Activated CD4-positive, CD25-positive, alpha-beta regulatory T cell treated with anti-CD3 and anti-CD28 coated beads, Interleukin-2, amount 50 U/mL, for 72 hours (primary cell): Measurements from ENCODE around the gene CPVL.

ENCODE experiments used
- DNase-seq: peaks from one replicate; pipeline ENCODE4 v3.0.0; 2021

Gene CPVL

DNA sequence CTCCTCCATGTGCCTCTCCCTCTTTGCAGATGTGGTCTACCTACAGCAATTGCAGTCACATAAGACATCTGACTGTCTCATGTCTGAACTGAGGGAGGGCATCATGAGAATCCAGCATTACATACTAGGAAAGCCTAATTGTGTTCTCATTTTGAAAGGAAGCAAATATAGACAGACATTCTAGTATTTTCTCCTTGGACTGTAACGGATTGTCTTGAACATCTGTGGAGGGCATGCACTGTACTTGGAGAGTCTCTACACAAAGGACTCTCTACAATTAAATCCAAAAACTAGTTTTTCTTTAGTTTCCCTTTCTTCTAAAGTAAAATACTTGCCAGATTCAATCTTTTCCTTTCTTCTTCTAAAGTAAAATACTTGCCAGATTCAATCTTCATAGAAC is 153.5 kb downstream of the CPVL start:
- DNase-seq: no peak

DNA sequence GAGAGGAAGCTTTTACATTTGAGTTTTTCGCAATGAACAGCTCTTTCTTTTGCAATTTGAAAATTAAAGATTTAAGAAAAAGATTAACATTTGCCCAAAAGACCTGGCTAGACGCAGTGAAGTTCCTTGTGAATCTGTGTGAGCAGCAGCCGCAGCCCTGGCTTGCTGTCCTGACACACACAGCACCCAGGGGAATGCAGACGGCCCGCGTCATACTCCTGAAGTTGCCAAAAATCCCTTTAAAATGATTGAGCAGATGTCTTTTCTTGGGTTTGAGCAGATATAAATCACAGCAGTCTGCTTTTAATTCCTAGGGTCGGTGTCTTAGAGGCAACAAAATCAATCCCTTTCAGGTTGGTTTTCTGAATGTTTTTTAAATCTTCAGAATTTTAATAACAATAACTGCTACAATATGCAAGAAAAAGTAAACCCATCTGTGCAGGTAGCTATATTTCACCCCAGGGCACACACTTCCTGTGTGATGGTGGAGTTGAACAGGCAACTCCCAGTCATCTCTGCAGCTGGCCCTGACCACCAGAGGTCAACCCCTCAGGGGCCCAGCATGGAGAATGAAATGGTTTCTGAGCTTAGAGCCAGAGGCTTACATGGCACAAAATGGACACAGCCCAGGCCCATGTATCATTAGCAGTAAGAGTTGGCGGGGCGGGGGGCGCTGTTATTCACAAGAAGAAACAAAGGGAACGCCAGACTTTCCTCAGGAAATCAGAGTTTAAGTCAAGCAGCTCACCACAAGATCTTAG is 156.0 kb downstream of the CPVL start:
- DNase-seq: no peak

DNA sequence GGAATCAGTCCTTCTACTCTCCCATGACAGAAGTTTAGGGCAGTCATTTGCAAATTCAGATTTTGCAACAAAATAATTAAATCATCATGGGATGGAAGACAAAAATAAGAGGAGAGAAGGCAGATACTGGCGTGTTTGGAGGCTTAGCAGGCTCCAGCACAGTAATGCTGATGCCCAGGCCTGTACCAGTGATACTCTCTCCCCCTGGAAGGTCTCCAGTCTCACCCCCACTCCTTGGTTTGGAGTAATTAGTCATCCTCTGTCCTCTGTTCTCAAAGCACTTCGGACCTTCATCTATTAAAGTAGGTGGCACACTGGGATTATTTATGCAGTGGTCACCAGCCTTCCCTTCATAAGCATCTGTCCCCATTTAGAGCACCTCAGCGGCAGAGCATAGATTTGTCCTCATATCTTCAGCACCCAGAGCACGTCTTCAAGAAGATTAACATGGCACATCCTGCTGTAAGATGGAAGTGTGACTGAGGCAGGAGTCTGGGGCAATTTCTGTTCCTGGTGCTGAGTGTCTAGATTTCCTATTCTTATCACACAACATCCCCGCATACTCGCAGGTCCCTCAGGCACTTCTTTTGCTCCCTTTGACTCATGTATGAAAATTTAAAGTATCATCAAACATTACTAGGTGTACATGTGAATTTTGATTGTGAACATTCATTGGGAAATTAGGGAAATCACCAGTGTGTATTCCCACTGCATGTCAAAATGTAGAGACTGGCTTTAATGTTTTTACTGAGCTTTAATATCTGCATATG is 156.9 kb downstream of the CPVL start:
- no peak for DNase-seq

DNA sequence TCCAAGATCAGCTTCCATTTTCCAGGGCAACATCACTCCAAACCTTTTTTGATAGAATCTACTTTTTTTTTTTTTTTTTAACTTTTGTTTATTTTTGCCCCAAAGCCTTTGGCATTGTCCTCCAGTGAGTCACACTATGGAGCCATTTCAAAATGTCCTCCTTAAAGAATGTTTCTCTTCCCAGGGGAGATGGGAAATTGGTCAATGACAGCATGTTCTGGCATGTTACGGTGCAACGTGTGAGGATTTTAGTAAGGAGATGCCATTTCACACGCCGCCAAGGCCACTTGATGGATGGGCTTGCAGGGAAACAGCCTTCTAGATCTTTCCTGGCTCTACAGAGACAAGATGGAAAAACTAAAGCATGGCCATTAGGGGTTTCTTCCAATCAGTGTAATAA is 157.5 kb downstream of the CPVL start:
- DNase-seq: no peak

DNA sequence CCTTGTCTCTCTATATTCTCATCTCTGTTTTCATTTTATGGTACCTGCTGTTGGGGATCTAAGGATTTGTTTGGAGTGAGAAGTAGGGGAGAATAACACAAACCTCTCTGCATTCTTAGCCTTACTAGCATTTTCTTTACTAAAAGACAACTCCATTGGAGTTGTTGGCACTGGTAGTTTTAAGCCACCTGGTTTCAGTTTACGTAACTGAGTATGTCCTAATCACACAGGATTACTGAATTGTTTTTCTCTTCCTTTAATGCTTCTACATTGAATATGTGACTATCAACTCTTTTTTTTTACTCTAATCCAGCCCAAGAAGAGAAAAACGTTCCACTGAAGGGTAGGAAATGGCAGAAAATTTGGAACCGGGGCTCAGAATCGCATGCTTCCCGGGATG is 158.2 kb downstream of the CPVL start:
- DNase-seq: no peak

DNA sequence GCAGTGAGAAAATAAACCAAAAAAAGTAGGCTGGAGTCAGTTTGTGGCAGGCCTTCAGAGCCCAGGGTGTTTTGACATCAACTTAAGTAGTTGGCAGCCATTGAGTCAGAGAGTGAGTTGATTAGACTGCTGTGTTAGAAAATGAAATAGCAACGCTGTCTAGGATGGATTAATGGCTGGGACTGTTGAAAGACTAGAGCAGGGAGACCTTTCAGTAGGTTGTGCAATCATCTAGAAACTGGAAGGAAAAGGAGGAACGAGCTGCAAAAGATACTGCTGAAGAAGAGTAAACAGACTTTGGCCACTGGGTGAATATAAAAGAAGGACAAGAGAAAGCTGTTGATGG is 159.6 kb downstream of the CPVL start:
- DNase-seq: no peak

DNA sequence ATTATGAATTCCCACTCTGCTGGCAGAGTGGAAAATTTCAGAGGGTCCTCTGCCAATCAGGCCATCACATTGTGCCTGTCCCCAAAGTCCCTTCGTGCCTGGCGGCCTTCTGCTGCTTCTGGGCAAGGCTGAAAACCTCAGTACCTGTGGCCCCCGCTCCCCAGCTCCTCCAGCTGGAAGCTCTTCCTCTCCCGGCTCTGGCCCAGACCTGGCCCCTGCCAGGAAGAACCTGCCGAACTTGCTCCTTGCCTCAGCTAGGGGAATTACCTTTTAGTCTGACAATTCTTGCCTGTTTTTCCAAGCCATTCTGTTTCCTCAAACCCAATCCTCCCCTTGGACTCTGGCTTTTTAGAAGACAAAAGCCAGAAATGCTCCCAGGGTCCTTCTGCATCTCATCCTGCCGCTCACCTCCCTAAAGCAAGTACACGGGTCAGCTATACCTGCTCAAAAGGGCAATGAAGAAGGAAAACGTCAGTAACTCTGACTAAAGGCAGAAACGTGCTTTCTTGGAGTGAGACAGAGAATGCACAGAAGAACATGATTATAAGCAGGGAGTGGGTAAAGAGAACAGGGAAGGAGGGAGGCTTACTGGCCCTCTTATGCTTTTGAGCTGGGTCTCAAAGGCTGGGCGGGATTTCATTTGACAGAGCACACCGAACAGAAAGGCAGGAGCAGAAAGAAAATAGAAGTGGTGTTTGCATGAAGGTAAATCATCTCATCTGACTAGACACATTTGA is 160.1 kb downstream of the CPVL start:
- DNase-seq: no peak

DNA sequence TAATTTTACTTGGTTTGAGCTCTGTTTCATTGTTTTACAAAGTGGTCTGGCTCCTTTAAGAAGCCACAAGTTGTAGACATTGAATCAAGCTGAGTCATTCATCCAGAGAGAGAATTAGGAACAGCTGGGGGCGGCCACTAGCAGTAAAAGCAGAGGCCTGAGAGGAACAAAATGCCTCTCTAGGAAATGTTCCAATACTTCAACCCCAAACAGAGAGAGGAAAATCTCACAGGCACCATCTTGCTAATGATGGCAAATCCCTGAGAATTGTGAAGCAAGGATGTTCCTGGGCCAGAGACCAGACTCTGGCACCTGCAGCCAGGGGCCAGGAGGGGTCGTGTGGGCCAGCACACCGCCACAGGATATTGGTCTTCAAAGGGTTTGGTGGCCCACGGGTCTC is 161.7 kb downstream of the CPVL start:
- no peak for DNase-seq

DNA sequence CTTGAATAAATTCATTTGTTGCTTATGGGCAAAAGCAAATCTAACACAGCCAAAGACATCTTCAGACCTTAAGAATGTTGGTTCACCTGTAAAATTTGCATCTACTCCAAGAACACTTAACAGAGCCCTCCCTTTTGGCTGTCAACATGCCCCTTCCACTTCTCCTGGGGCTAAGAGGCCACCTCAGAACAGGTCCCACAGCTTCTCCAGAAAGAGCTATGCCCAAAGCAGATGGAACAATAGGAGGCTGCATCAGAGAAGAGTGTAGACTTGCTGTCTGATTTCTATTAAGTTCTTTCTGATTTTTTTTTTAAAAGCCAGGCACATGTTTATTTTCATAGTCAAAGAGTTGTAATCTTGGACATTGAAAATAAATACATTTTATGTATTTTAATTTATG is 162.1 kb downstream of the CPVL start:
- no peak for DNase-seq

DNA sequence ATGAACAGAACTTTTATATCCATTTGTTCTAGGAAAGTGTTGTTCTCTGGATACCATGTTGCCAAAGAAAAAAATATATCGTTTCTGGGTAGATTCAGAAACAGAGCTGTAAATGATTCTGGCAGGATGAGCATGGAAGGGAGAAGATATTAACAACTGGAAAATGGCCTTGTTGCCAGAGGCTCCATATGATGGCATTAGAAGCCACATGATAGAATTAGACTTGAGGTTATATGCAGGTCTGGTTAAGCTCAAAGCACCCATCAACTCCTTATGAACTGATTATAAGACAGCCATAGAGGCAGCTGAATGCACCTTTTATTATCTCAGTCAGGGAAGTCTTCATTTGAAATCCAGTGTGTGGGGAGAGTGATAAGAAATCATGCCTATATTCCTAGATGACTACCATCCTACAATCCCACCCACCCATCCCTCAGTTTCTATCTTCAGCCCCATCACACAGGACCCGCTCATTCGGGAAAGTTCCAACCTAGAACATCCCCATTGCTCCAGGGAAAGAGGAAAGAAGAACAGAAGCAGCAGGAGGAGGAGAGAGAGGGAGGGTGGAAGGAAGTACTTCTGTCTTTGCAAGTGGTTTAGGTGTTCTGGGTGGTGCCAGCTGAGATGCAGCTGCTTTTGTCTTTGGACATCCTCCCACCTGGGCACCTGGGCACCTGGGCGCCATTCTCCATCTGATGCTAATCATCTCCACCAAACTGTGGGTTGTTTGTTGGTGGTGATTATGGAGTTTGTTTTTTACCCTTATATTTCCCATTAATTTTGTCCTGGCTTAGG is 162.7 kb downstream of the CPVL start:
- no peak for DNase-seq

DNA sequence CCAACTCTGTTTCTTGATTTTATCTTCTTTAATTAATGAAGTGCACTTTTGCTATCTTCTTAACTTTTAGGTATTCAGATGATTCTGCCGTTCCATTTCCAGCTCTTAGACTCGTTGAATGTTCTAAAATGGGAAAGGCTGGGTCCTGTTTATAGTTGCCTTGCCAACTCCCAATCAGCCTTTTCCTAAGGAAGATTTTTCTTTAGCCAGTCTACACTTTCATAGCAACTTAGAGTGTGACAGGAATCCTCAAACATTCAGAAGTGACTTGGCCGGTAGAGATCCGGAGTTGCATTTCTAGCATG is 165.2 kb downstream of the CPVL start:
- no peak for DNase-seq

DNA sequence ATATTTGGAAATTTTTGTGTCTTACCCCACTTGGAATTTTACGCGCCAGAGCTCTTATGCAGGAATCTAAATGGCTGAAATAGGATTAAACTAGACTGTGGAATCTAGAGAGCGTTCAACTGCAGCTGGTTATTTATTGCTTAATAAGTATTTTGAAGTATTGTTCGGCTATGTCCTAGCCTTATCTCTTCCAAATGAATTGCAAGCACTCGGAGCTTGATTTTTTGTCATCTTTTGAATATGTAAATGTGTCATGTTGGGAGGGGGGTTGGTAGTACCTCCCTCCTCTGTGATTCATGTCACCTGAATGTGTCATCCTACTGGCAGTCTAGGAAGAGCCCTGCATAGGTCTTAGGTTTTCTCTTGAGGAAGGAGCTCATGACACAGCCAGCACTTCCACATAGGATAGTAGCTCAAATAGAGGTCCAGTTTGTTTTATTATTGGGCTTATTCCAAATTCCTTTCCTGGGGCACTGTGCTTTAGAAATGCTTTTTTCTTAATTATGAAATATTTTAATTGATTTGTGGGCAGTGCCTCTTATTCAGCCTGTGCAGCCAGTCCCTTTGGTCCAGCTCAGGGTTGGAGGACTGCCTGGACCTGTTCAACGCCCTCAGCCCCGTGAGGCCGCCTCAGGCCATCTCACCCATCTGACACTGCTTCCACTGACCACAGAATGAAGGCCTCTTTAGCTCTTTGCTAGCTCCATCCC is 165.7 kb downstream of the CPVL start:
- DNase-seq: no peak

DNA sequence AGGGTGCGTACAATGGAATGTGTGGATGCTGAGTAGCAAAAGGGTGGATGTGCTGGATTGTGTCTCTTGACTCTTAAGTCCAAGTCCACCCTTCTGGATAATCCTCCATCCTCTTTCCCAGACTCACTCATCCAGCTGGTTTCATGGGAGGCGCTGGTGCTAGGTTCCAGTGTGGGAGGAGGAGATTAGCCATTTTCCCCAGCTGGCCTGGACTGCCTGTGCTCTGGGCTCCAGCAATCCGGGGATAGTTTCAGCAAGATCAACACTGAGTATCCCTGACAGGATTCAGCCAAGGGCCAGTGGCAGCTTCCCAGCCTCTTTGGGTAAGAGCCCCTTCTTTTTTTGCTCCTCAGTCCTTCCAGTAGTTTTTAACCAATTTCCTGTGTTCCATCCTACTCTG is 166.6 kb downstream of the CPVL start:
- DNase-seq: no peak

DNA sequence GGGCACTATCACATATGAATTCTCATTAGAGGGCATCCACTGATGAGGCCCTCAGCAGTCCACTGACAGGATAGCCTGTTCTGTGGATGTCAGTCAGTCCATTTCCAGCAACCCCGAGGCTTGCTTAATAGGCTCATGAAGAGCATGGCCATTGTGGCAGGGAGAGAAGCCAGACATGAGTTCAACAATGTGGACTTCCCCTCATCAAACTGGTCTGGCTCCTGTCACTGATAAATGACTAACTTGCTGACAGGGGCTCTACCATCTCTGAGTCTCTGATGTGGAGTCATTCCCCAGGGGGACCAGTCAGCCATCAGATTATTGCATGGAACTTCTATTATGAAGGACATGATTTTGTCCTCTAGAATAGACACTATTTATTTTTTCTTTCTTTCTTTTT is 168.5 kb downstream of the CPVL start:
- DNase-seq: no peak

DNA sequence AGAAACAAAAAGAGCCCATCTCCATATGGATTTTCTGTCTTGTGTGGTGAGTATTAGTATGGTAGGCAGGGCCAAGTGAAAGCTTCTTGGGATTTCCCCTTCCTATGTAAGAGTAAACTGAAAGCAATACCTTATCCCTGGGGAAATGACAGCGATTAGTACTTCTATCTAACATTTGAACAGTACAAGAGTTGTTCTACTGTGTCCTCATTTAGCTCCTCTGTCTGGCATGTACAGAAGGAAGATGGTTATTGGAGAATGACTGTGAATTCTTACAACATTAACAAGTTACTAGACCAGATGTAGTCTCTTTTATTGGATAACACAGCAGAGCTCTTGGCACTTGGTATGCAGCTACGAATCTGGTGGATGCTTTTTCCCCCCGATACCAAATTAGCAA is 170.3 kb downstream of the CPVL start:
- DNase-seq: no peak

DNA sequence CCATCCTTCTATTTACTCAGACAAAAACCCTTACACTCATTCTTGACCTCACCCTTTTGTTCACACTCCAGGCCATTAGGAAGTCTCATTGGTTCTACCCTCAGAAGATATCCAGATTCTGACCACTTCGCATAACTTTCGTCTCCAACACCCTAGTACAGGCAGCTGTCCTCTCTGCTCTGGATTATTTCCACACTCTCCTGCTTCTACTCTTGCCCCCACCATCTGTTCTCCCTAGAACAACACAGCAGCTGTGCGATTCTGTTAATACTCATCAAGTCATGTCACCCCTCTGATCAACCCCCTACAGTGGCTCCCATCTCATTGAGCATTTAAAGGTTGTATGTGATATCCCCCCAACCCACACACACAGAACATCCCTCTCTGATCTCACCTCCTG is 172.7 kb downstream of the CPVL start:
- DNase-seq: no peak

DNA sequence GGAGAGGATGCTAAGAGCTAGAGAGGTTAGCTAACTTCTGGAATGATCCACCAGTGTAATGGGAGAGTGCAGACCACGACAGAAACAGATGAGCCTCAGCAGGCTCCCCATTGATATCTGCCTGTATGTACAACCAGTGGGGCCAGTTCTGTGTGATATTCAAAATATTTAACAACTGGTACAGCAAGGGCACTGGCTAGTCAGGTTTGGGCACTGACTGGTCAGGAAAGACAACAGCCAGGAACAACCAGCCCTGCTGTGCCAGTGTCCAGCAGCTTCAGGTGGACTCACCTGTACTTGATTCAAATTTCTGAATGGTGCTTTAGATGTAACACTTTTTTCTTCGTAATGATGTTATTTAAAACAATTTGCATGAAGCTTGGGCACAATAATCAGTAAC is 182.3 kb downstream of the CPVL start:
- no peak for DNase-seq

DNA sequence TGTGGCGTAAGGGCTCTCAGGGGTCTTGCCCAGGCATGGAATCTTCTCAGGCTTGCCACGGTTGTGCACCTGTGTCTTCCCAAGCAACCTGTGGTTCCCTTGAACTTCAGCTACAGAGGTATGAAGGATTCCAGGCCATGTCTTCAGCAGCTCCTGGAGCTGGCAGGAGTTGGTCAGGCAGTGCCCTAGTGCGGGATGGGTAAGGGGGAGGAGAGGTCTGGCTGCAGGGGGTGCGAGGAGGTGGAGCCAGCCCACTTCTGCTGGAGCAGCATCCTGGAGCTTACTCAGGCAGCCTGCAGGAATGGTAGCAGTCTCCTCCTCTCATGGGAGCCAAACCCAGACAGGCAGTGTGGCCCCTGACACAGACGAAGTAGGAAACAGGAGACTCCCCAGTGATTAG is 184.4 kb downstream of the CPVL start:
- DNase-seq: no peak

DNA sequence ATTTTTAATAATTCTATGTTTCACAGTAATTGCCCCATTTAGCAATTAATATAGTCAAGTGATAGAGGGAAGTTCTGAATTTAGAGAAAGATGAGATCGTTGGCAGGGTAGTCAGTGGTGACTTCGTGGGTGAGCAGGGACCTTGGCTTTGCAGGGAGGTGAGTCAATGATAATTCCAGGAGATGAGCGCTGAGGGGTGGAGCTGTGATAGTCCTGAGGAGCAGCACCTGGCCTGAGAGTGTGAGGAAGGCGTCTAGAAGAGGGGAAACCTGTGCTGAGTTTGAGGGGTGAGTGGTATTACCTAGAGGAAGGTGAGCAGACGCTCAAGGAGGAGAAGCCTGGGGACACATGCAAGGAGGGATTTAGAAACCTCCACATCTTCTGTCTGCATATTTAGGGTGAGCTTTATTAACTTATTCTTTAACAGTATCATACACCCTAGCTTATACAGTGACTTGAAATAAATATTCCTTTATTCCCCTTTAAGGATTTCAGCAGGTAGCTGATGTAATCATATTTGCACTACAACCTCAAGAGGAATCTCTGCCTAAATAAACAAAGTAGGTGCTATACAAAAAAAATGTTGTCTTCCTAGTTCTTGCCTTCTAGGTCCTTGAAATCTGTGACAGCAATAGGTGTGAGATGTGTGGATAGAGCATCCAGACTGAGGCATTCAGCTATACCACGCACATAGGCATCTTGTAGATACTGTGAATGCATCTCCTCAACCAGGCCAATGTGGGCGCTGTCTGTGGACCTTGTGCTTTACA is 186.1 kb downstream of the CPVL start:
- DNase-seq: no peak

DNA sequence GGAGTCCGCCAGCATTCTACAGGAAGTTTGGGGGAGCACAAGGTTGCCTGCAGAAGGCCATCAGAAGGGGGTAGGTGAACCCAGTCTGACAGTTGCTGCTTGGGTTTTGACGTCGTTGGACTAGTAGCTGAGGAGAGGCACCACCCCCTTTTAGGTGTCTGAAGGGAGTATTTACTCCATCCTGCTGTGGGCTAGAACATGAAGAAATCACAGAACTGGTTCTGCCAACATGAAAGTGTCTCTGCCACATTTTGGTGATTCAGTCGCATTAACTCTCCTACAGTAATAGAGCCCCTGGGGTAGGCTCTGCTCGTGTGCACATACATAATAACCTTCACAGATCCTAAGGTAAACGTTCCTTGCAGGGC is 187.4 kb downstream of the CPVL start:
- DNase-seq: no peak

DNA sequence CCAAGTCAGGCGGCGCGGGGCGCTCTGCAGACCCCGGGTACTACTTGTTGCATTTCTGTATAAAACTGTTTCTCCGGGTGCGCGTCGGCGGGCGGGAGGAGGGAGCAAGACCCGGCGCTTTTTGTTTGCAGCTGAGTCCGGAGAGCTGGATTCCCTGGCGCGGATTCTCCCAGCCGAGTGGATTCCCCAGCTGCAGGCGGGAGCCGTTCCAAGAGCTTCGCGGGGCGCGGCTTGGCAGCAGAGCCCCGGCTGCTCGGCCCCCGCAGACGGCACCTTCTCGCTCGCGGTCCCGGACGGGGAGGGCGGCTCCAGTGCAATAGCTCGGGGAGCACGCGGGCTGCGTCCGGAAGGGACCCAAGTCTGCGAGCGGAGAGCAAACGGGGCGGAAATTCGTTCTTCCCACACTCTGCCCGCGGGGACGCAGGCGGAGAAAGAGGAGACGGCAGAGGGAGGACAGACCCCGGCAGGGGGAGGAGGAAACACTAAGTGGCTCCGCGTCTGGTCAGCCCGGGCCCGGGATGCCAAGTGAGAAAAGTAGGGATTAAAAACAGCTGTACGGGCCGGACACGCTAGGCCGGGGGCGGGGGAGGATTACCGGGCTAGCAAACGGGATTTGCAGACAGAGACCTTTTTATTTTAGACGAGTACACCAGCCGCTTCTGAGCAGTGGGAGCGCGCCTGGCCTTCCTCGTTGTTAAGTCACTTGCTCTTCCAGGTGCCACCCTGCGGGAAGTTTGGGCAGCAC is 187.9 kb downstream of the CPVL start, which contains the start of gene TRIL:
Gene TRIL (minus strand): TSS at position 96 of the 745 bp plus-strand sequence. CDS start 284 bp downstream, outside the sequence.
- DNase-seq: no peak
